ENCODE results near the gene UGT1A3. TPM values are rescaled to one million over a fixed set of nuclear protein-coding genes. Genes with fewer than 3 reads are reported as not detected.

Gene UGT1A3
- total RNA-seq, 1 experiment from 2014 or later, result not detected

DNA sequence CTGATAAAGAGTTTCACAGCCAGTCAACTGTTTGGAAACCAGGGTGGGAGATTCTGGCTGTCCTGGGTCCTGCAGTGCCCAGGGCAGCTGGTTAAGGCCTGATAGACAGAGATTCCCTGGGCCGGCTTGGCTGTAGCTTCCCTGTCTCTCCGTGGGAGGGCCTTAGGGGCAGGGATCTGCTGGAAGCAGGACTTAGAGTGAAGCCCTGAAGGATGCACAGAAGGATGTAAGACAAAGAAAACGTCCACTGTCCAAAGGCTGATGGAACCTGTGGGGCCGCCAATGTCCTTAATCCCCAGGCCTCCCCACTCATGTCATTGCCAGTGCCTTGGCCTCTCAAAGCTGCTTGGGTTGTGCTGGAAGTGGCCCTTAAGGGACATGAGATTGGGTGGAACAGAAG is 82.2 kb downstream of the UGT1A3 start:
- no peak overlapping the region for H3K27ac ChIP-seq (ENCODE audit: low read depth, low read length, poor library complexity, severe bottlenecking)
- H3K4me3 ChIP-seq (ENCODE audit: low read depth, low read length, poor library complexity, severe bottlenecking), result no peak overlapping the region
- no peaks in the 10 kb centered on the region for H3K4me1 ChIP-seq (ENCODE audit: insufficient read depth, low read length, poor library complexity, severe bottlenecking)
- no peak for DNase-seq (ENCODE audit: low spot score)
- intact Hi-C loops (cut with micrococcal nuclease; ENCODE audit: unreplicated experiment), result no loop called here
- H3K36me3 ChIP-seq (ENCODE audit: insufficient read depth, low read length, poor library complexity, severe bottlenecking), result no peaks in the 10 kb centered on the region
- ChIA-PET CTCF (no interaction called here), POLR2A (ENCODE audit: low non-redundant PET) (no interaction called here)
- no peaks in the 10 kb centered on the region for H3K9me3 ChIP-seq (ENCODE audit: low read depth, low read length, poor library complexity, severe bottlenecking)
- no peak for TF ChIP-seq EZH2 (IDR thresholded peaks at IDR 0.05; ENCODE audit: borderline replicate concordance, low read depth, low read length, poor library complexity, severe bottlenecking)
- TF ChIP-seq CTCF (conservative IDR thresholded peaks at IDR 0.05; ENCODE audit: low read depth, low read length), result no peak
- no TSS peak for BruUV-seq (replicated peaks)
- no peaks in the 10 kb centered on the region for H3K27me3 ChIP-seq (replicated peaks; ENCODE audit: insufficient read depth, low read depth, low read length, poor library complexity)

- intact Hi-C loops (cut with micrococcal nuclease; ENCODE audit: unreplicated experiment), result no loop called here
- BruUV-seq (replicated peaks), result no TSS peak
- no peak for DNase-seq (ENCODE audit: low spot score)
- ChIA-PET CTCF (no interaction called here), POLR2A (ENCODE audit: low non-redundant PET) (no interaction called here)
- Histone ChIP-seq H3K27me3 (replicated peaks; ENCODE audit: insufficient read depth, low read depth, low read length, poor library complexity) (no peaks in the 10 kb centered on the region), H3K4me3 (ENCODE audit: low read depth, low read length, poor library complexity, severe bottlenecking) (no peak overlapping the region), H3K4me1 (ENCODE audit: insufficient read depth, low read length, poor library complexity, severe bottlenecking) (no peaks in the 10 kb centered on the region), H3K9me3 (ENCODE audit: low read depth, low read length, poor library complexity, severe bottlenecking) (no peaks in the 10 kb centered on the region), H3K27ac (ENCODE audit: low read depth, low read length, poor library complexity, severe bottlenecking) (no peak overlapping the region), H3K36me3 (ENCODE audit: insufficient read depth, low read length, poor library complexity, severe bottlenecking) (no peaks in the 10 kb centered on the region)
- TF ChIP-seq EZH2 (IDR thresholded peaks at IDR 0.05; ENCODE audit: borderline replicate concordance, low read depth, low read length, poor library complexity, severe bottlenecking), result no peak
- no peak for TF ChIP-seq CTCF (conservative IDR thresholded peaks at IDR 0.05; ENCODE audit: low read depth, low read length)
Measured at GRCh38 chr2:233811732-233812131, 82.9 kb downstream of the UGT1A3 start.

- intact Hi-C loops (cut with micrococcal nuclease; ENCODE audit: unreplicated experiment), result no loop called here
- POLR2A ChIA-PET (ENCODE audit: low non-redundant PET), result no interaction called here
Measured at GRCh38 chr2:233813236-233814055, 84.6 kb downstream of the UGT1A3 start.

More at GRCh38 chr2:233813236-233814055, 84.6 kb downstream of the UGT1A3 start:
- BruUV-seq (replicated peaks), result no TSS peak
- no peaks in the 10 kb centered on the region for H3K4me1 ChIP-seq (ENCODE audit: insufficient read depth, low read length, poor library complexity, severe bottlenecking)
- no peak for DNase-seq (ENCODE audit: low spot score)
- H3K4me3 ChIP-seq (ENCODE audit: low read depth, low read length, poor library complexity, severe bottlenecking), result no peak overlapping the region
- no peak for TF ChIP-seq CTCF (conservative IDR thresholded peaks at IDR 0.05; ENCODE audit: low read depth, low read length)
- no peak for TF ChIP-seq EZH2 (IDR thresholded peaks at IDR 0.05; ENCODE audit: borderline replicate concordance, low read depth, low read length, poor library complexity, severe bottlenecking)
- H3K36me3 ChIP-seq (ENCODE audit: insufficient read depth, low read length, poor library complexity, severe bottlenecking), result no peaks in the 10 kb centered on the region
- H3K27ac ChIP-seq (ENCODE audit: low read depth, low read length, poor library complexity, severe bottlenecking), result no peak overlapping the region
- H3K9me3 ChIP-seq (ENCODE audit: low read depth, low read length, poor library complexity, severe bottlenecking), result no peaks in the 10 kb centered on the region
- CTCF ChIA-PET, result interaction anchor here (0.6 kb wide), 1 partner anchor 119 kb away, joined by 5 read pairs; no protein-coding TSS in a partner anchor
- no peaks in the 10 kb centered on the region for H3K27me3 ChIP-seq (replicated peaks; ENCODE audit: insufficient read depth, low read depth, low read length, poor library complexity)

Data from A673 (cell line).